Lower lobe of right lung (tissue), 2 donors: ENCODE data around the gene IQCK. TPM values are rescaled to one million over a fixed set of nuclear protein-coding genes. Genes with fewer than 3 reads are reported as not detected.
A peak's percentile ranks its signal among the peaks of the same experiment; 100 is the strongest.

ENCODE experiments used
- ATAC-seq, 2 donors: fragments of 200-7000 bp; cut with Tn5 transposase; one replicate each; pipeline ENCODE4 v1.9.1; 2020 to 2022; ENCODE audit warnings: mild to moderate bottlenecking in 2 of 2, moderate library complexity in 2 of 2
- DNase-seq: peaks from one replicate; pipeline ENCODE4 v3.0.0-alpha.2; 2020
- H3K27ac ChIP-seq: fragments of 200-600 bp; one replicate; pipeline ENCODE4 v1.8.0; 2022
- H3K27me3 ChIP-seq: fragments of 200-600 bp; one replicate; pipeline ENCODE4 v1.8.0; 2022; ENCODE audit warnings: low read depth
- H3K36me3 ChIP-seq: fragments of 200-600 bp; one replicate; pipeline ENCODE4 v1.8.0; 2022; ENCODE audit warnings: mild to moderate bottlenecking
- H3K4me1 ChIP-seq: fragments of 200-600 bp; one replicate; pipeline ENCODE4 v1.8.0; 2022
- H3K4me3 ChIP-seq: fragments of 200-600 bp; one replicate; pipeline ENCODE4 v1.8.0; 2022; ENCODE audit warnings: mild to moderate bottlenecking
- H3K9me3 ChIP-seq: fragments of 200-600 bp; one replicate; pipeline ENCODE4 v1.8.0; 2022
- intact Hi-C: fragments of 100-400 bp; cut with DNase I; formaldehyde crosslinking; loops from one replicate; pipeline ENCODE4 v1.11.0; 2022
- total RNA-seq: library from RNA; stranded (reverse); fragmentation: NEBNext Ultra II Directional; extraction: Animal tissue kit (Norgen Biotek cat#: 25700); gene quantifications from one replicate; pipeline ENCODE4 v1.2.1, GENCODE V29; 2021
- TF ChIP-seq, protein P1 (sequence below): fragments of 200-600 bp; IDR thresholded peaks from one replicate; pipeline ENCODE4 v1.8.0; 2022; ENCODE audit warnings: antibody characterized with exemption, mild to moderate bottlenecking
- donor health status: DM: no; HTN: yes; CAD: no; lungs with severe emphysema.

Gene IQCK
- total RNA-seq, 1 donor from 2014 or later = 14.1 TPM

DNA sequence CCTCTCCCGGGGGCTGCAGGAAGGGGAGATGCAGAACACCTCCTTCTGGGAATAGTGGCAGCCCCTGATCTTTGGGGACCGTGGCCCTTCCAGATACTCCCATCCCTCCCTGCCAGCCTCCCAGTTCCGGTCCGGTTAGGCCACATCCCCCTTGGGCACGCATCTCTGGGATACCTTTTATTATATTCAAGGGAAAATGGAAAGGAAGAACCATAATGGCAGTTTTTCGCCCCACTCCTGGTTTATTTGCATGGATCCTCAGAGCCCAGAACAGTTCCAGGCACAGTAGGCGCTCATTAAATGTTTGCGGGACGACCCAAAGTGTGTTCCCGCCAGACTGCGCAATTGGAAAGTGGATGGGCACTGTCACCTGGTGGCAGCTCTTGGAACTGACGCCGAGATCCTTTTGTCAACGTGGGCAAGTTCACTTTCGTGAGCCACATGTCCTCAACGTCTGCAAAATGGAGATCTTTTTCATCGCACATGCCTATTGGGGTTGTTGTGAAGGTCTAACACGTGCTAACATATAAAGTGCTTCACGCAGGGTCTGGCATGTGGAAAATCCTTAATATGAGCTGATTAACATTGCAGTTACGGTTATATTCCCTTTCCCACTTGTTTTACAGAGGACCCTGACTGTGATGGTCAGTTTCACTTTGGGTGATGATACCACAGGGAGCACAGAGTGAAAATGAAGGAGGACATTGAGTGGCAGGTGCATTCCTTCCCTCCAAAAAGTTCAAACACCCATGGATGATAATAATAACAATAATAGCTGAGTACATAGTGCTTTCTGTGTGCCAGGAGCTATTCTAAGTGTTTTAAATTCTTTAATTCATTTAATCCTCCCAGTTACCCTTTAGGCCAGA, 168.2 kb downstream of the IQCK start:
- Histone ChIP-seq H3K9me3 (no peaks in the 10 kb centered on the region), H3K4me3 (peak overlapping the region; percentile 64), H3K27ac (no peak overlapping the region), H3K4me1 (peaks cover 20% of the 10 kb centered on the region), H3K36me3 (no peaks in the 10 kb centered on the region), H3K27me3 (peaks cover 39% of the 10 kb centered on the region)
- intact Hi-C loops = no loop called here
- DNase-seq (peak; percentile 73), ATAC-seq (peak; percentile 75 to 76)
- TF ChIP-seq, protein P1, sequence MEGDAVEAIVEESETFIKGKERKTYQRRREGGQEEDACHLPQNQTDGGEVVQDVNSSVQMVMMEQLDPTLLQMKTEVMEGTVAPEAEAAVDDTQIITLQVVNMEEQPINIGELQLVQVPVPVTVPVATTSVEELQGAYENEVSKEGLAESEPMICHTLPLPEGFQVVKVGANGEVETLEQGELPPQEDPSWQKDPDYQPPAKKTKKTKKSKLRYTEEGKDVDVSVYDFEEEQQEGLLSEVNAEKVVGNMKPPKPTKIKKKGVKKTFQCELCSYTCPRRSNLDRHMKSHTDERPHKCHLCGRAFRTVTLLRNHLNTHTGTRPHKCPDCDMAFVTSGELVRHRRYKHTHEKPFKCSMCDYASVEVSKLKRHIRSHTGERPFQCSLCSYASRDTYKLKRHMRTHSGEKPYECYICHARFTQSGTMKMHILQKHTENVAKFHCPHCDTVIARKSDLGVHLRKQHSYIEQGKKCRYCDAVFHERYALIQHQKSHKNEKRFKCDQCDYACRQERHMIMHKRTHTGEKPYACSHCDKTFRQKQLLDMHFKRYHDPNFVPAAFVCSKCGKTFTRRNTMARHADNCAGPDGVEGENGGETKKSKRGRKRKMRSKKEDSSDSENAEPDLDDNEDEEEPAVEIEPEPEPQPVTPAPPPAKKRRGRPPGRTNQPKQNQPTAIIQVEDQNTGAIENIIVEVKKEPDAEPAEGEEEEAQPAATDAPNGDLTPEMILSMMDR = peak; percentile 99

GRCh38 chr16:19888834-19889233, 170.8 kb downstream of the IQCK start:
- Histone ChIP-seq H3K27me3 (peaks cover 17% of the 10 kb centered on the region), H3K36me3 (no peaks in the 10 kb centered on the region), H3K4me1 (peaks cover 14% of the 10 kb centered on the region), H3K27ac (no peak overlapping the region), H3K9me3 (no peaks in the 10 kb centered on the region), H3K4me3 (no peak overlapping the region)
- intact Hi-C loops = no loop called here
- ATAC-seq = no peak
- DNase-seq = no peak
- TF ChIP-seq, protein P1 = no peak

- H3K9me3 ChIP-seq = no peaks in the 10 kb centered on the region
- H3K36me3 ChIP-seq = no peaks in the 10 kb centered on the region
- no peak overlapping the region for H3K27ac ChIP-seq
- no peak overlapping the region for H3K4me3 ChIP-seq
- ATAC-seq (no peak), DNase-seq (no peak)
- H3K4me1 ChIP-seq = peaks cover 4% of the 10 kb centered on the region
- peaks cover under 1% of the 10 kb centered on the region for H3K27me3 ChIP-seq
- intact Hi-C loops = no loop called here
- TF ChIP-seq, protein P1 = no peak
Measured at GRCh38 chr16:19890901-19891300, 172.8 kb downstream of the IQCK start.

- no peak for DNase-seq
- no peak overlapping the region for H3K27ac ChIP-seq
- H3K4me3 ChIP-seq = no peak overlapping the region
- no peaks in the 10 kb centered on the region for H3K36me3 ChIP-seq
- intact Hi-C loops = no loop called here
- H3K4me1 ChIP-seq = no peaks in the 10 kb centered on the region
- ATAC-seq = no peak
- no peaks in the 10 kb centered on the region for H3K27me3 ChIP-seq
- TF ChIP-seq, protein P1 = no peak
- no peaks in the 10 kb centered on the region for H3K9me3 ChIP-seq
Measured at GRCh38 chr16:19892902-19893301, 174.8 kb downstream of the IQCK start.

DNA sequence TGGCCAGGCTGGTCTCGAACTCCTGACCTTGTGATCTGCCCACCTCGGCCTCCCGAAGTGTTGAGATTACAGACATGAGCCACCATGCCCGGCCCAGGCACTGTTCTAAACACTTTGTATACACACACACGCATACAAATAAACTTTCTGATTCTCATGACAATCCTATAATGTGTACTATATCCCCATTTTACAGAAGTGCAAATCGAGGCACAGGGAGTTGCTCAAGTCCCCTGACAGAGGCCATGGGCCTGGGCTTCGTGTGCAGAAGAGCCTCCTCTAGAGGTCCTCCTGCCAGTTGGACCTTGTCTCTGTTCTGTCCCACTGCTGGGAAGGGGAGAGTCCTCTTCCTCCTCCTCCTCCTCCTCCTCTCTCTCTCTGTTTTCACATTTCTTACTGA, 176.5 kb downstream of the IQCK start:
- no peaks in the 10 kb centered on the region for H3K4me1 ChIP-seq
- ATAC-seq (no peak), DNase-seq (no peak)
- no peaks in the 10 kb centered on the region for H3K9me3 ChIP-seq
- H3K4me3 ChIP-seq = no peak overlapping the region
- no peaks in the 10 kb centered on the region for H3K36me3 ChIP-seq
- intact Hi-C loops = no loop called here
- TF ChIP-seq, protein P1 = no peak
- no peak overlapping the region for H3K27ac ChIP-seq
- peaks cover 4% of the 10 kb centered on the region for H3K27me3 ChIP-seq
